ENCODE data around the gene NFIX. TPM values are rescaled to one million over a fixed set of nuclear protein-coding genes. Genes with fewer than 3 reads are reported as not detected.

The NFIX gene
- total and polyA plus RNA-seq, 9 donors: 30.3 to 256 (median 217) TPM

GRCh38 chr19:13100841-13101589, 105.7 kb downstream of the NFIX start:
- 71 to 79% (median 73%) methylated on average over 17 to 18 of the region's 18 CpGs for WGBS, 3 donors
- TF ChIP-seq EP300 (IDR thresholded peaks at IDR 0.05) (no peak), POLR2A (IDR thresholded peaks at IDR 0.05) (no peak), CTCF (IDR thresholded peaks at IDR 0.05) (no peak)
- Histone ChIP-seq H3K9me3 (no peaks in the 10 kb centered on the region), H3K27ac (no peak overlapping the region), H3K4me1 (ENCODE audit: insufficient read depth) (peaks cover 9% of the 10 kb centered on the region), H3K36me3 (no peaks in the 10 kb centered on the region), H3K4me3 (no peak overlapping the region), H3K27me3 (no peaks in the 10 kb centered on the region)
- DNase-seq: peak in 2 of 5 donors; percentile 39 to 46
- intact Hi-C loops (cut with DNase I): loop anchor here in 1 of 4 donors (5.0 kb wide), 1 partner anchor 39 kb away; no protein-coding TSS in a partner anchor

DNA sequence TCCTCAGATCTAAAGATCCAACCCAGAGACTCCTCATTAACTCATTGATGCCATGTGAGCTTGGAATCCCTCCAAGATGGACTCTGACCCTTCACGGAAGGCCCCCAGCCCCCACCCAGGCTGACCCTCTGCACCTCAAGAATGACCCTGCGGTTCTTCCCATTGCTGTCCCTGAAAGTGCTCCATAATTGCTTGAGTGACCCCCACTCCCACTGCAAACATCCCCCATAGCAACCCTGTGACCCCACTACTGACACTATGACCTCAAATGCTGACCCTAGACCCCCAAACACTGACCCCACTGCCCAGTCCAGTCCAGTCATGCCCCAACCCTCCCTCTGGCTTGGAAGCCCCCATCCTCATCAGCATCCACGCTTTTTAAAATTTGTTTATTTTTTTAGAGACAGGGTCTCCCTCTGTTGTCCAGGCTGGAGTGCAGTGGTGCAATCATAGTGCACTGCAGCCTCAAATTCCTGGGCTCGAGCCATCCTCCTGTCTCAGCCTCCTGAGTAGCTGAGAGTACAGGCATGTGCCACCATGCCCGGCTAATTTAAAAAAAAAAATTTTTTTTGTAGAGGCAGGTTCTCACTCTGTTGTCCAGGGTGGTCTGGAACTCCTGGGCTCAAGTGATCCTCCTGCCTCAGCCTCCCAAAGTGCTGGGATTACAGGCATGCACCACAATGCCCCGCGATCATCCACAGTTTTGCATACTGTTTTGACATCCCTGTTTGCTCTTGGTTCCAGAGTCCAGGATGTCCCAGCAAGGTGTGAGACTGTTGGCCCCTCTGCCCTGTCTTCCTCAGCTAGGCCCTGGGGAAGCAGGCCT, 106.5 kb downstream of the NFIX start:
- TF ChIP-seq POLR2A (IDR thresholded peaks at IDR 0.05) (no peak), EP300 (IDR thresholded peaks at IDR 0.05) (no peak), CTCF (IDR thresholded peaks at IDR 0.05) (no peak)
- WGBS, 3 donors: 79 to 86% (median 79%) methylated on average over 7 of the region's 7 CpGs
- intact Hi-C loops (cut with DNase I): loop anchor here in 1 of 4 donors (5.0 kb wide), 1 partner anchor 40 kb away; no protein-coding TSS in a partner anchor

GRCh38 chr19:13102416-13102665, 107.1 kb downstream of the NFIX start:
- DNase-seq: no peak
- Histone ChIP-seq H3K36me3 (no peaks in the 10 kb centered on the region), H3K27me3 (no peaks in the 10 kb centered on the region), H3K4me3 (peak overlapping the region; percentile 33), H3K4me1 (ENCODE audit: insufficient read depth) (peaks cover 9% of the 10 kb centered on the region), H3K27ac (peak overlapping the region; percentile 39 to 66), H3K9me3 (no peaks in the 10 kb centered on the region)
- intact Hi-C loops (cut with DNase I): loop anchor here in 1 of 4 donors (5.0 kb wide), 1 partner anchor 40 kb away; no protein-coding TSS in a partner anchor
- 8 to 15% (median 12%) methylated on average over 5 to 7 of the region's 7 CpGs for WGBS, 3 donors
- TF ChIP-seq CTCF (IDR thresholded peaks at IDR 0.05) (no peak), POLR2A (IDR thresholded peaks at IDR 0.05) (no peak), EP300 (IDR thresholded peaks at IDR 0.05) (no peak)

More for the DNA sequence above, 106.5 kb downstream of the NFIX start:
- no peaks in the 10 kb centered on the region for H3K36me3 ChIP-seq
- peak in 2 of 5 donors; percentile 19 to 38 for DNase-seq
- H3K4me1 ChIP-seq (ENCODE audit: insufficient read depth): peaks cover 9% of the 10 kb centered on the region
- no peaks in the 10 kb centered on the region for H3K27me3 ChIP-seq
- peak overlapping the region; percentile 33 for H3K4me3 ChIP-seq
- peak overlapping the region; percentile 39 to 66 for H3K27ac ChIP-seq
- H3K9me3 ChIP-seq: no peaks in the 10 kb centered on the region

DNA sequence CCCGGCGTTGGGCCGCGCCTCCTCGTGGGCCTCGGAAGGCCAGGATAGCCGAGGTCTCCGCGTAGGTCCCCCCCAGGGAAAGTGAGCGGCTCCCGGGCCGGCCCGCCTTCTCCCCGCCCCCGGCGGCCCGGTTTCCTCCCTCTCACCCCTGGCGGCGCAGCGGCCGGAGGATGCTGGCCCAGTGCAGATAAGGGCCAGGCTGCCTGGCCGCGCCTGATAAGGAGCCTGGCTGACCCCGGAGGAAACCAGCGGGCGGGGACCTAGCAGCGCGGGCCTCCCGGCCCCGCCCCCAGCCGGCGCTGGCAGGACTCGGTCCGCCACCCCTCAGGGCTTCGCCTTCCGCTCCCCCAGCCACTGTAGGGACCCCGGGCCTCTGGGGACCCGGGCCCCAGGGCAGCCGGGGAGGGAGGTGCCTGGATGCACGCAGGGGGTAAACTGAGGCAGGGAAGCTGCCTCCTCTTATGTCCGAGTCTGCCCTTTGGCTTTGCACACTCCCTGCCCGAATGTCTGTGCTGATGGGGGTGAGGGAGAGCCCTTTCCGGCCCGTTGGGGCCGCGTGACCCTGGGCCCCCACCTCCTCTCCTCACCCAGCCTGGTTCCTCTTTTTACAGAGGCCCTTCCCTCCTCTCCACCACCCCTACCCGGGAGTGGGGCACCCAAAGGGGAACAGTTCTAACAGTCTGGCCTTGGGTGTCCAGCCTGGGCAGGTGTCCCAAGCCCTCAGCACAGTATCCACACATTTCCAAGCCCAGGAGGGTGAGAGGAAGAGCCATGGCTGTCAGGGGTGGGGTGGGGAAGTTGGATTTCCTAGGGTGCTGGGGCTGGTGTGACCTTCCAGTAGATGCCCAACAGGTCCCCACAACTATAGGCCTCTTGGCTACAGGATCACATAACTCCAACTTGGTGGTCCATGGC, 107.6 kb downstream of the NFIX start, which contains the start of gene LYL1:
Gene LYL1 (minus strand): TSS at position 193 of the 915 bp plus-strand sequence. CDS start 1,687 bp downstream, outside the sequence.
- H3K36me3 ChIP-seq: no peaks in the 10 kb centered on the region
- intact Hi-C loops (cut with DNase I): loop anchor here in 1 of 4 donors (5.0 kb wide), 1 partner anchor 41 kb away; no protein-coding TSS in a partner anchor
- H3K4me1 ChIP-seq (ENCODE audit: insufficient read depth): peaks cover 9% of the 10 kb centered on the region
- DNase-seq: peak; percentile 75 to 87 (median 84)
- no peak for TF ChIP-seq POLR2A (IDR thresholded peaks at IDR 0.05)
- TF ChIP-seq CTCF (IDR thresholded peaks at IDR 0.05): no peak
- TF ChIP-seq EP300 (IDR thresholded peaks at IDR 0.05): no peak
- no peaks in the 10 kb centered on the region for H3K27me3 ChIP-seq
- H3K4me3 ChIP-seq: peak within 1 kb of the TSS; percentile 33
- H3K27ac ChIP-seq: peak within 1 kb of the TSS; percentile 39 to 66
- H3K9me3 ChIP-seq: no peaks in the 10 kb centered on the region
- WGBS, 3 donors: 4 to 9% (median 6%) methylated on average over 13 to 47 of the region's 47 CpGs

Data from ovary (tissue), 9 donors.